Duodenal mucosa (tissue), 2 donors: ENCODE measurements around the gene SMU1.

Experiments
- H3K27ac ChIP-seq: one replicate; pipeline ENCODE4 v1.7.0; 2013; ENCODE audit warnings: low read depth, low read length
- H3K27me3 ChIP-seq, 2 donors: one replicate each; pipeline ENCODE4 v1.7.0; 2013; ENCODE audit warnings: low read length in 2 of 2, control low read depth in 1 of 2; ENCODE audit not compliant: insufficient read depth in 2 of 2, control insufficient read depth in 1 of 2
- H3K36me3 ChIP-seq, 2 donors: one replicate each; pipeline ENCODE4 v1.7.0; 2013; ENCODE audit warnings: low read length in 2 of 2, control low read depth in 1 of 2; ENCODE audit not compliant: insufficient read depth in 2 of 2, control insufficient read depth in 1 of 2
- H3K4me1 ChIP-seq, 2 donors: one replicate each; pipeline ENCODE4 v1.7.0; 2013; ENCODE audit warnings: low read length in 2 of 2, control low read depth in 1 of 2; ENCODE audit not compliant: insufficient read depth in 2 of 2, control insufficient read depth in 1 of 2
- H3K4me3 ChIP-seq, 2 donors: one replicate each; pipeline ENCODE4 v1.7.0; 2013; ENCODE audit warnings: low read length in 2 of 2, low read depth in 1 of 2
- H3K9ac ChIP-seq, 2 donors: one replicate each; pipeline ENCODE4 v1.7.0; 2013; ENCODE audit warnings: low read length in 2 of 2, low read depth in 1 of 2
- H3K9me3 ChIP-seq, 2 donors: one replicate each; pipeline ENCODE4 v1.7.0; 2013; ENCODE audit warnings: low read length in 2 of 2, control low read depth in 1 of 2; ENCODE audit not compliant: control insufficient read depth in 1 of 2

The SMU1 gene

DNA sequence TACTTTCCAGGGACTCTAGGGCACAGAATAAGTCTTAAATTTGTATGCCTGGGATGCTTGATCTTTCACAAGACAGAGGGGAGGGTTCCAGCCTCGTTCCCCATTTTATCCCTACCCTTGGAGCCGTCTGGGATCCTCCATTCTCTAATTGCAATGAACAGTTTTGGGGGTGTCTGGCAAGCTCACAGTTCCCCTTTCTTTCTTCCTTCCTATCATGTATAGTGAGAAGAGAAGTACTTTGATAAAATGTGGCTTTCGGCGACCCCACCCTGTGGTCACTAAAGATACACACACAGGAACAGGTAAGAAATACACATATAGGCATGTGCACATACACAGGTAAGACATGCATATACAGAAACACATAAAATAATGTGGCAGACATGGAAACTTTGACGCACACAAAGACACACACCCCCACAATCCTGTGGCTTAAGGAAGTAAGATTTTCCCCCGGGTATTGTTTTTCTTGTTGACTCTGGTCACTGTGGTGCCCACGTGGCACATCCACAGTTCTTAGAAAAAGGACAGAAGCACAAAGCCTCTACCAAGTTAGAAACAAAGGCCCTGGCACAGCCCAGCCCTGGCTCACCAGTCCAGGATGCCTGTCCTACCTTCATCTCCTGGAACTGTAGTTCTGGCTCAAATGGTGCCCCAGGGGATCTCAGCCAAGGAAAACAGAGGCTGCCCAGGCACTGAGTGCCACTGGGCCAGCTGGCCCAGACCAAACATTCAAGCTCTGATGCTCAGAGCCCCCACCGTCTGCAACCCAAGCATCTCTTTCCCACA lies 6.3 kb upstream of the SMU1 start:
- Histone ChIP-seq H3K4me3 (no peak overlapping the region), H3K9ac (no peak overlapping the region), H3K27ac (no peak overlapping the region), H3K36me3 (no peaks in the 10 kb centered on the region), H3K27me3 (no peaks in the 10 kb centered on the region), H3K9me3 (no peaks in the 10 kb centered on the region), H3K4me1 (peaks cover 0 to 5% of the 10 kb centered on the region in 2 donors)

- no peaks in the 10 kb centered on the region for H3K9me3 ChIP-seq
- no peak overlapping the region for H3K9ac ChIP-seq
- H3K36me3 ChIP-seq, result no peaks in the 10 kb centered on the region
- no peaks in the 10 kb centered on the region for H3K27me3 ChIP-seq
- no peak overlapping the region for H3K4me3 ChIP-seq
- H3K4me1 ChIP-seq, result peaks cover 0 to 5% of the 10 kb centered on the region in 2 donors
- no peak overlapping the region for H3K27ac ChIP-seq
These were observed 5.7 kb upstream of the SMU1 start for GRCh38 chr9:33082128-33082527.

GRCh38 chr9:33081128-33081851 lies 4.8 kb upstream of the SMU1 start:
- Histone ChIP-seq H3K27ac (no peak overlapping the region), H3K9ac (peak overlapping the region; percentile 28 to 45), H3K4me3 (no peak overlapping the region)

GRCh38 chr9:33080534-33080933 lies 4.1 kb upstream of the SMU1 start:
- no peaks in the 10 kb centered on the region for H3K27me3 ChIP-seq
- H3K4me3 ChIP-seq, result no peak overlapping the region
- H3K9ac ChIP-seq, result no peak overlapping the region
- no peaks in the 10 kb centered on the region for H3K36me3 ChIP-seq
- peaks cover 5 to 6% of the 10 kb centered on the region in 2 donors for H3K4me1 ChIP-seq
- no peak overlapping the region for H3K27ac ChIP-seq
- H3K9me3 ChIP-seq, result no peaks in the 10 kb centered on the region

More at GRCh38 chr9:33081128-33081851, 4.8 kb upstream of the SMU1 start:
- H3K4me1 ChIP-seq, result peaks cover 0 to 5% of the 10 kb centered on the region in 2 donors
- no peaks in the 10 kb centered on the region for H3K36me3 ChIP-seq
- no peaks in the 10 kb centered on the region for H3K27me3 ChIP-seq
- no peaks in the 10 kb centered on the region for H3K9me3 ChIP-seq

GRCh38 chr9:33068991-33069390 lies 7.5 kb downstream of the SMU1 start:
- Histone ChIP-seq H3K27ac (no peak overlapping the region), H3K36me3 (peaks cover 27 to 75% of the 10 kb centered on the region in 2 donors), H3K9ac (no peak overlapping the region), H3K9me3 (no peaks in the 10 kb centered on the region), H3K27me3 (no peaks in the 10 kb centered on the region), H3K4me1 (no peaks in the 10 kb centered on the region), H3K4me3 (no peak overlapping the region)

DNA sequence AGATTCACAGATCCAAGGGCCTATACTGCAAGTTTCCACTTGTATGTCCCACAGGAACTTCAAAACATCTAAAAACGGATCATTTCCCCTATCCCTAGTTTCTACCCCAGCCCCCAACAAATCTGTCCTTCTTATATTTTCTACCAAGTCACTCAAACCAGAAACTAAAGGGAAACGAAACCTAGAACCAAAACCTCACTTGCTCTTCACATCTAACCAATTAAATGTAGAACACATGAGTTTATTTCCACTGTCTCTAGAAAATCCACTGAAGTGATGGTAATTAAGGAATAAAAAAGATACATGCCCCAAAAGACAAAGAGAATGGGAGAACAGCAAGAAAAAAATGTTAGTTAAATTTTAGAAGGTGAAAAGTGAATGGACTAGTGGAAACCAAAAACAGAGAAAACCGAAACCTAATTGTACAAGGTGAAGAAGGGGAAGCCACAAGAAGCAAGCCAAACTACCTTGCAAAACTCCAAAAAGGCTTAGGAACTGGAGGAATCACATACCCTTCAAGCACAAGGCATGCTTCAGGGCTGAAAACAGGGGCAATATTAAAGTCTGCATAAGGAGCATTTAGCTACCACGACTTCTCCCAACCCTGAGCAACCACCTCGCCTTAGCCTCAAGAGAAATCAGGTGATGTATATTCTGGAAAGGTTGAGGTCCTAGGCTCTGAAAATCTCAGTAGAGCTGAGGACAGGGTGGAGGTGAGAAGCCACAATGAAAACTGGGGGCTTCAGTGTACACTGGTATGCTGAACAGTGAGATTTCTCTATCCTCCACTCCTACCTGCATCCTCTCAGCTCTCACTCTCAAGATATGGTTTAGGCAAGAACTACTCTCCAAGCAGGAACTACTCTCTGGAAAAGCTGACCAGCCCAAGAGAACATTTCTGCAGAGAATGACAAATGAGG lies 11.1 kb downstream of the SMU1 start:
- no peak overlapping the region for H3K4me3 ChIP-seq

DNA sequence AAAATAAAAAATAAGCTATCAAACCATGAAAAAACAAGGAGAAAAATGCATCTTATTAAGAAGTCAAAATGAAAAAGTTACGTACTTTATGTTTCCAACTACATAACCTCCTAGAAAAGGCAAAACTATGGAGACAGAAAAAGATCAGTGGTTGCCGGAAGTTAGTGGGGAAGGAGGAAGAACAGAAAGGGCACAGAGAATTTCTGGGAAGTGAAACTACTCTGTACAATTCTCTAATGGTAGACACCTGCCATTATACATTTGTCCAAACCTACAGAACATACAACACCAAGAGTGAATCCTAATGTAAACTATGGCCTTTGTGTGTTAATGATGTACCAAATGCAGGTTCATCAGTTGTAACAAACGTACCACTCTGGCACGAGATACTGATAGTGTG lies 25.3 kb downstream of the SMU1 start:
- Histone ChIP-seq H3K4me3 (no peak overlapping the region), H3K27me3 (no peaks in the 10 kb centered on the region), H3K27ac (no peak overlapping the region), H3K4me1 (no peaks in the 10 kb centered on the region), H3K9me3 (no peaks in the 10 kb centered on the region), H3K36me3 (peaks cover 24 to 63% of the 10 kb centered on the region in 2 donors), H3K9ac (no peak overlapping the region)

More for the DNA sequence above, 11.1 kb downstream of the SMU1 start:
- Histone ChIP-seq H3K4me1 (no peaks in the 10 kb centered on the region), H3K27ac (no peak overlapping the region), H3K9me3 (no peaks in the 10 kb centered on the region), H3K36me3 (peaks cover 25 to 77% of the 10 kb centered on the region in 2 donors), H3K27me3 (no peaks in the 10 kb centered on the region), H3K9ac (no peak overlapping the region)

DNA sequence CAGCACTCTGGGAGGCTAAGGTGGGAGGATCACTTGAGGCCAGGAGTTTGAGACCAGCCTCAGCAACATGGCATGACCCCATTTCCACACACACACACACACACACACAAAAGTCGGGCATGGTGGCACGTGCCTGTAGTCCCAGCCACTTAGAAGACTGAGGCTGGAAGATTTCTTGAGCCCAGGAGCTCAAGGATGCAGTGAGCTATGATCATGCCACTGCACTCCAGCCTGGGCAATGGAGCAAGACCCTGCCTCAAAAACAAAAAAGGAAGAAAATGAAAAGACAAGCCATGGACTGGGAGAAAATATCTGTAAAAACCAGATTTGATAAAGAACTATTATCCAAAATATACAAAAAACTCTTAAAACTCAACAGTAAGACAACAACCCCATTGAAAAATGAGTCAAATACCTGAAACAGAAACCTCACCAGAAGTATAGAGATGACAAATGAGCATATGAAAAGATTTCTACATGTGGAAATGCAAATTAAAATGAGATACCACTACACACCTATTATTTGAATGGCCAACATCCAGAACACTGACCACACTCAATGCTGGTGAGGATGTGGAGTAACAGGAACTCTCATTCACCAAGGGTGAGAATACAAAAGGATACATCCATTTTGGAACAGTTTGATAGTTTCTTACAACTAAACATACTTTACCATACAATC lies 26.7 kb downstream of the SMU1 start:
- Histone ChIP-seq H3K9ac (no peak overlapping the region), H3K4me3 (no peak overlapping the region), H3K4me1 (no peaks in the 10 kb centered on the region), H3K36me3 (peaks cover 18 to 54% of the 10 kb centered on the region in 2 donors), H3K9me3 (no peaks in the 10 kb centered on the region), H3K27ac (no peak overlapping the region), H3K27me3 (no peaks in the 10 kb centered on the region)

GRCh38 chr9:33048054-33048465 lies 28.4 kb downstream of the SMU1 start:
- H3K27ac ChIP-seq, result no peak overlapping the region
- no peaks in the 10 kb centered on the region for H3K9me3 ChIP-seq
- no peak overlapping the region for H3K4me3 ChIP-seq
- H3K9ac ChIP-seq, result no peak overlapping the region
- H3K4me1 ChIP-seq, result peaks cover 6% of the 10 kb centered on the region in 2 donors
- H3K36me3 ChIP-seq, result peaks cover 11 to 40% of the 10 kb centered on the region in 2 donors
- H3K27me3 ChIP-seq, result no peaks in the 10 kb centered on the region
